NCI-H446 treated with DMSO at 0.1 percent for 48 hours (cell line): Measurements from ENCODE around the gene POLE.

Experiments used
- DNase-seq: peaks from one replicate; lab custom pipeline; 2025; lab: John Stamatoyannopoulos, UW

The POLE gene

DNA sequence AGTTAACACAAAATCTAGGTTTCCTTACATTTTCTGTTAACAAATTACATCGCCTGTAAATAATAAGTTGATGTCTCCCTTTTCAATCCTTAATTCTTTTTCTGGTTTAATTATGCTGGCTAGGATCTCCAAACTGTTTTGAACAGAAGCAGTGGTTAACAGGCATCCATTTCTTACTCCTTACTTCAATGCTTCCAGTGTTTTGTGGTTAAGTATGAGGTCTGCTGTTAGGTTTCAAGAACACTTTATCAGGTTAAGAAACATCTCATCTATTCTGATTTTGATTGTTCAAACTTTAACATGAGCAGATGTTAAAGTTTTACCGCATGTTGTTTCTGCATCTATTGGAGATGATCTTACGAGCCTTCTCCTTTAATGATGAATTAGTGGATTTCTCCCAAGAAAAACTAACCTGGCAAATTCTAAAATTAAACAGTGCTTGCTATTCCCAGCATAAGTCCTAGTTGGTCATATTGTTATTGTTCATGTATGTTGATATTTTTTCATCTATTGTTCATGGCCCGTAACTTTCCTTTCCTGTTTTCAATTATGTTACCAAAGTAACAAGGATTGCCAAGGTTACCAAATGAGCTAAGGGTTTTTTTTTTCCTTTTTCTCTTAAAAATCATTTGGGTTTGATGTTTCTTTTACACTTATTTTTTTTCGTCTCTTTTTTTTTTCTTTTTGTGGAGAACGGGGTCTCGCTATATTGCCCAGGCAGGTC is 33.4 kb downstream of the POLE start:
- no peak for DNase-seq

DNA sequence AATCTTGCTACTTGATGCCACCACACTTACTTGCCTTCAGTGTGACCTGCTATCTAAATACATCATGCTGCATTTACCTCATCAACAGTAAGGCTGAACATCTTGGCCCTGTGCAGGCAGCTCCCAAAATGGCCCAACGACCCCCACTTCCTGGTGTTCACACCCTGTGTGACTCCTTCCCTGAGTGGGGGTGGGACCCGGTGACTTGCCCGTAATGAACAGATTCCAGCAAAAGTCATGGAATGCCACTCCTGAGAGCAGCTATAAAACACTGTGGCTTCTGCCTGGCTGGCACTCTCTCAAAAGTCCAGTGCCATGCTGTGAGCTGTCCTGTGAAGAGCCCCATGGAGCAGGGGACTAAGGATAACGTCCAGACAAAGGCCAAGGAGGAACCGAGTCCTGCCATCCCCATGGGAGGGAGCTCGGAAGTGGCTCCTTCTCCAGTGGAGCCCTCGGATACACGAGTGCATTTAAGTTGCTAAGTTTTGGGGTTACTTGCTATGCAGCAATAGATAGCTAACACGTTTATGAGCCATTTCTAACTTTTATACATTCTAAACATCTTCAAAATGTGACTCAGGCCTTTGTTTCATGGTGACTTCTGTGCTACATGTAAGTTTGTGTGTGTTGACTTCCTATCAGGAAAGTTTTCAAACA is 35.6 kb downstream of the POLE start:
- DNase-seq = peak; percentile 100

DNA sequence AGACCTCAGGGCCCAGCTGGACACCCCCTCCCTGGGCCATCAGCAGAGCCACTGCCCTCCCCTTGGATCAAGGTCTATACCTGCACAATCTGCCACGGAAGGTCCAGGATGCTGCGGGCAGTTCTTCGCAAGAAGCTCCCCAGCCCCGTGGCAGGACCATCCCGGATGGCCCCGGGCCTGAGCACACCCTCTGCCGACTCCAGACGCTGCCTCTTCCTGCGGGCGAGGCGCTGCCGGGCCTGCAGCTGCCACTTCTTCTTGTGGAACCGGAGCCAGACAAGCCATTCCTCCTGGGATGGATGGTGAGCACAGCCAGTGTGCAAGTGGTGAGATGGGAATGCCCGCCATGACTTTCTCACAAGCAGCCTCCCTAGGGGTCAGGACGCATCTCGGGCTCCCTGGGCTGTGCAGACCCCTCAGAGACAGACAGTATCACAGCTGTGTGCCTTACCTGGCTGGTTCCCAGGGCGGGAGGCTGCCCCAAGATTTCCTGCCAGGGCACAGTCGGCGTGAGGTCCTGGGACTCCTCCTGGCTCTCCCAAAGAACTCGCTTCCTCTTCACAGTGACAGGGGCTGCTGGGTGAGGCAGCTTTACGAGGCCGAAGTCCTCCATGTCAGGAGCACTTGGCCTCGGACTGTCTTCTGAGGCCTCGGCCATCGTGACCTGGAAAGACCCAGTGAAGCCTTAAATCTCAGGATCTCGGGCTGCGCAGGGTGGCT is 37.8 kb downstream of the POLE start:
- DNase-seq = no peak

DNA sequence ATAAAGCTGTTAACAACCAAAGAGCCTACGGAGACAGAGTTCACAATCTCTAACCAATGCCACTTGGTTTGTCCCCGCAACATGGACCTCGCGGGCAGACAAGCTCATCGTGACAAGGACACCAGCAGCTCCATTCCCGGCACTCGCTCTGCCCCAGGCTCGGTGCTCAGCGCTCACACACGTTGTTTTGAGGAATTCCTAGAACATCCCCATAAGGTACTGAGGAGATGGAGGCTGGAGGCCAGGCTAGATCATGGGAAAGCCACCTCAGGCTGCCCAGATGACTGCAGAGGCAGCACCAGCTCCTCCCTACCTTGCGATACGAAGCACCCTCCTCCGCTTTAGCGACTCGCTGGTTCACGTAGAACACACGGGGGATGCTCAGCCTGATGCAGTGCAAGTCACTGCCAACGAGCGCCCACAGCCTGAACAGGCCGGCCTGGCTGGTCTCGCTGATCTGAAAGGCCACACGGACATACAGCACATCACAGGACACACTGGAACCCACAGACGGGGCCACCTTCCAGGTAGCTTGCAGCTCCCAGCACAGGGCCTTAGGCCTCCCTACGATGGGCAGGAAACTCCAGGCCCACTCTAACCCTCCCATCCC is 38.4 kb downstream of the POLE start:
- no peak for DNase-seq

DNA sequence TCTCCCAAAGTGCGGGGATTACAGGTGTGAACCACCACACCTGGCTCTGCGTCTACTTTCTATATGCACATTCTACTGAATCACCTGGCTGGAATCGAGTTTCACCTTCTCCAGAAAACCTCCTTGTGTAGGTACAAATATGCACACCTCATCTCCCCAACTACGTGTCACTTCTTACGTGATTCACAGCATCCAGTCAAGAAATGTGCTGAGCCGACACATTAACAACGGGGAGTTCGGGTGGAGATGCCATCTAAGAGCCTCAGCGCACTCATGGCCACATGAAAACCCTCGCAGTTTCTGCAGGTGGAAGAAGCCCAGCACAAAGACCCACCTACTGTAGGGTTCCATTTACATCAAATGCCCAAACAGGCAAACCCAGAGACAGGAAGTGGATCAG is 39.3 kb downstream of the POLE start:
- no peak for DNase-seq

DNA sequence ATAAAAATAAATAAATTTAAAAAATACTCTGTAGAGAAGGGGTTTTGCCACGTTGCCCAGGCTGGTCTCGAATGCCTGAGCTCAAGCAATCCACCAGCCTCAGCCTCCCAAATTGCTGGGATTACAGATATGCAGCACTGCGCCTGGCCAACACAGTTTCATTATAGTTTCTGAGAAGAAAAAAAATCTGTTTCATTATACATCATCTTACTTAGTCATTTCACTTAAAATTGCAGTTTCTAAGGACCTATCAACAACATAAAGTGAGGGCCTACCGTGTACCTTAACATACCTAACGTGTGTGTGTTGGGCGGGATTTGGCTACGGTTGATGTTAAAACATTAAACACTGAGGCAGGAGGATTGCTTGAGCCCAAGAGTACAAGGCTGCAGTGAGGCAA is 40.3 kb downstream of the POLE start:
- DNase-seq = no peak

DNA sequence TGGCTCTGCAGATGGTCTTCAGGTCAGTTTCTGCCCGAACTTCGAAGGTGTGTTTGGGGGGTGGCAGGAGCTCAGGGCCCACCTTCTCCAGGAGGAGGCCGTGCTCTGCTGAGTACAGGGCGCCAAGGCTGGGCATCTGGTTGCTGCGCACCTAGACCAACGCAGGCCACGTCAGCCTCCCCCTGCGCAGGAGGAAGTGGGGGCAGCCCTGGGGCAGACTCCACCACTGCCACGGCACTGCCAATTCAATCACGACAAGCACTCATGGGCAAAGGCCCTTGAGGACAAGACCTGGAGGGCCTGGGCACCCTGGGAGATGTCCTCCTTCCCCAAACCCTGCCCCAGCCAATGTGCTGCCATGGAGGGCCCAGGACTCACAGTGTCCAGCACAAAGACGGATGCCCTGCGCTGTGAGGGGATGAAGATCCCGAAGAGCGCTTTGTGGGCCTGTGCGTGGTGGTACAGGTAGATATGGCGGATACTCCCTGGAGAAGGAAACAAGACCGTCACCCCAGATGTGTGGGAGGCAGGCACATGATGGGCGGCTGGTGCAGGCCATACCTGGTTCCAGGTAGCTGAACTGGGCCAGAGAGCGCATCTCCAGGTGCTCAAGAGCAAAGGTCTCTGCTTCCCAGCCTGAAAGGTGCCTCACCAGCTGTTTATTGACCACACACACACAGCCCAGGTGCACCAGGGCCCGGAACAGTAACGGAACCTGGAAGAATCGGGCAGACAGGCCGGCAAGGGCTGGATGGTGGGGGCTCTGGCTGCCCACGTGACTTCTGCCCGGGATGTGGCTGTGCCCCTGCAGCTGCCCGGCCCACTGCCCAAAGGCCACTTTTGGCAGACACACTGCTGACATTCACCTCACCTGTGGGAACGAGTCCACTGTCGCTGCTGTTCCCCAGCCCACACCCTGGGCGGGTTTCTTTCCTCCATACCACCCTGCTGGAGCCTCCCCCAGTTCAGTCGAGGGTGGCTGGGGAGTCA is 44.0 kb downstream of the POLE start:
- DNase-seq = no peak

DNA sequence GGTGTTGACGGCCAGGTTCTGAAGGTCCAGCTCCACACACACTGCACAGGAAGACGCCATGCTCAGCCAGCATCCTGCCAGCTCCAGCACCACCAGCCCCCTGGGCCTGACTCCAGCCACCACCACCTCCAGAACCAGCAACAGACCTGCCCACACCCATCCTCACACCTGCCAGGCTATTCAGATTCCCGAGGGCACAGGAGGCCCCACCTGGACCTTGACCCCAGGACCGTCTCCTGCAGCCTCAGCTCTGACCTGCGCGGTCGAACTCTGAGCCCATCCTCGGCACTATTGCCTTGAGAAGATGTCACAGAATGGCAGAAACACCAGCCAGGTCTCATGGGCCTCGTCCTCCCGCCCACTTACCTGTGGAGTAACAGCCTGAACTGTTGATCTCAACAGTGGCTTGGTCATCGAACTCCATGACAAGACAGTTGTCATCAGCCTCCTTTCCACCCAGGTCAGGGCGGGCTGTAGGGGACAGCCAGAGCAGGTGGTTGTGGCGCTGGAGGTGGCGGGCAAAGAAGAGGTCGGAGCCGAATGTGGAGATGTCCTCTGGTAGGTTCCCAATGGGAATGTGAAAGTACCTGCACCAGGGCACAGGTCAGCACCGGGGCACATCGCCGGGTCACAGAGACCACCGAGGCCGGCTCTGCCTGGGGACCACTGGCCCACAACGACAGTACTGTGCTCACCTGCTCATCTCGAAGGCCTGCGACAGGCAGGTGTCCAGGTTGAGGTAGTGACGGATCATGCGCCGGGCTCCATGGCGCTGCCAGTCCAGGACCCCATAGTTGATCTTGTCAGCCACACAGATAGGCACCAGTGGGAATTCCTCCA is 45.1 kb downstream of the POLE start:
- DNase-seq = no peak

DNA sequence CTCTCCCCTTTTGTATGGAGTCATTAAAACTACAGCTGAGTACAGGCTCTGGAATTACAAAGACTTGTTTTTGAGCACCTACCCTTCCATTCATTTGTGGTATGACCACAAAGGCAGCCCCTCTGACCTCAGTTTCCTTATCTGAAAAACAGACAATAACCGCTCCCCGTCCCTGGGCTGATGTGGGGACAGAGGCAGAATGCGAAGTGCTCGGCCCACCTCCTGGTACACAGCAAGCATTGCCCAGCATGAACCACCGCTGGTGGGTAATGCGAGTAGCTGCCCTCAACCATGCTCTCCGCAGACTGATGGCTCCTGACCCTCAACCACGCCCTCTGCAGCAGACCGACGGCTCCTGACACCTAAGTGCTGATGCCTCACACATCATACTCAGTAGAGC is 46.2 kb downstream of the POLE start:
- DNase-seq = no peak

DNA sequence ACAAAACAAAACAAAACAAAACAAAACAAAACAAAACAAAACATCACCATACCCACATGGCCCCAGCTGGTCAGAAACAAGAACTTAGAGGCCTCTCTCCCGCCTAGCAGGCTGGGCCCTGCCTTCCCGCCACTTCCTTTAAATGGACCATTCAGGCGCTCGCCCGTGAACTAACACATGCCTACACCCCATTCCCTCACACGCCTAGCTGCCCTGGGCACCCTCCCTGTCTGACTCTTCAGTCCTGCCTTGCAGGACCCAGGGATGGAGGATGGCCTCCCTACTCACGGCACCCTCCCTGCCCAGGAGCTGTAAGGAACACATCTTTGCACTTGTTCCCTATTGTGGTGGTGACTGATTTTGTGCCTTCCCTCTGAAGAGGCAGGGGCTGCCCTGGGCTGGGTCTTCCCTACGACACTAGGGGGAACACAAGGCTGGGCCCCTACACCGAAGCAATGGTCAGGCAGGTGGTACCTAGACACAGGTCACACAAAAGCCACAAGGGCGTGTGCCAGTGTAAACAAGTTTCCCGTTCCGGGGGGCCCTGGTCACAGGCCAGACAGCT is 47.1 kb downstream of the POLE start:
- no peak for DNase-seq

DNA sequence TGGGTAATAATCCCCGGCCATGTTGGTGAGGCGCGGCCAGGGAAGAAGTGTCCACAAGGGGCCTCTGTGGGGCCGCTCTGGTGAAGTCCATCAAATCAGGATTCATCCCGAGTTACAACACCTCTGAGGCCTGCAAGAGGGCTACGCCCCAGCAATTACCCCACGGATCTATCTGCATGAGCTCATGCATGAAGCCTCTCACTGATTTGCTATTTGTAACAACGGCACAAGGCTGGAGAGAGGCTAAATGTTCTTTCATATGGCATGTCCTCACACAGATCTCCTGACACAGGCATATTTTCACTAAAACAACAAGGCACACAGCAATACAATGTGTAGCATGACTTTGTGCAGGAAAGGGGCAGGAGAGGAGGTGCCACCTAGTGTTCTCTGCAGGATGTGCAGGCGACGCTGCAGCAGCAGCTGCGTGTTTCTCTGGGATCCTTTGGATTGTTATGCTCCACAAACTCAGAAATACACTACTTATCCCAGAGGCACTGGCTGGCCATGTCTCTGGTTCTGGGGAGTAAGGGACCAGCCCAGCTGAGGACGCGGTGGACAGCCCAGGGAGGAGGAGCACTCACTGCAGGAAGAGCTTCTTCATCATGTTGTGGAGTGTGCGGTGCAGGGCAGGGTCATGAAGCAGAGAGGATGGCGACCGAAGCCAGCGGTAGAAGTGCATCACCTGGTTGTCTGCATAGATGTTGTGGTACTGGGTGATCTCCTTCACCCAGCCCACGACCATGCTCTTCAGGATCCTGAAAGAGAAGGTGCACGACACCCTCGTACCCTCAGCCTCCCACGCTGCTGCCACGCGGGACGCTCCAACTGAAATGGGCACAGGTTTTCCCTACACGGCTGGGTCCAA is 48.4 kb downstream of the POLE start:
- no peak for DNase-seq

DNA sequence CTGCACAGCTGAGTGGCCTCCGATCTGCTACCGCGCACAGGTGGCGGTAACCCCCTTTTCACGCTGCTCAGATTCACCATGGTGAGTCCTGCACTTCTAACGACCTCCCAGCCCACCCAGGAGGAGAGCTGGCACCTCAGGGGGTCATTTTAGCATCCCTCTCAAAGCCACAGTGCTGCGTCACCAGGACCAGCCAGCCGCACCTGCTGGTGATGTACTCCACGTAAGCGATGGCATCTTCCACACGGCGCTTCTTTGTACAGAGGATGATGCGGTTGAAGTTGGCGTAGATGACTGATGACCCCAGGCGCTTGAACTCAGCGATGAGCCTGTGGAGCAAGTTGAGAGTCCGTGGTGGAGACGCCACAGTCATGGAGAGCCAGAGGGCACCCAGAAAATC is 49.3 kb downstream of the POLE start:
- no peak for DNase-seq

DNA sequence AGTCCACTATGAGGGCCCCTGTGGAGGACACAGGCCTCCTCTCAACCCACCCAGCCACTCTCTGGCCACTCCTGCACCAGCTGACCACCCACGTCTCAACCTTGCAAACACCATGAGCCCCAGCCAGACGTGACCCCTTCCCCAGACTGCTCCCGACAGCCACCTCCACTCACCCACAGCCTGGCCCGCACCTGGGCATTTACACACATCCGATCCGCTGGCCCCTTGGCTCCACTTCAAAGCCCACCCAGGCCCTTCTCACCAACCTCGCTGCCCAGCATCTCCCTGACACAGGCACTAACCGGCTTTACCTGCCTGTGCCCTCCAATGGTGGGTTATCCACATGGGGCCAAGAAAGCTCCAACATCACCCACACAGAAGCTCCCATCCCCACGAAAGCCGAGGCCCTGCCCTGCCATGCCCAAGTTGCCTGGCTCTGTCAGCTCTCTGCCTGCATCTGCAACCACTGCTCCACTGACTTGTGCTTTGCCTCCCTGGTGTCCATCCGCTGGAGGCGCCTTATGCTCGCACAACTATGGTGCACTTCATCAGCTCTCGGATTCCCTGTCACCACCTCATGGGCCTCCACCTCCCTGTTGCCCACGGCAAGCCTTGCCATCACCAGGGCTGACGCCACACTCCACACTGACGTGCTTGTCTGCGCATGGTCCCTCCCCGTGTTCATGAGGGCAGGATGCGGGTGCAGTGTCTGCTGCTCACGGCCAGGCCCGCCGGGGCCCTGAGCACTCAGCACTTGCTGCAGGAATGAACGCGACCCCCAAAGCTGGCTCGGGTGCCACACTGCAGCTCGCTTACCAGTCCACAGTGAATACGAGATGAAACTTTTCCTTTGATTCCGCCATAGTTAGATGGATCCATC is 51.8 kb downstream of the POLE start:
- no peak for DNase-seq

DNA sequence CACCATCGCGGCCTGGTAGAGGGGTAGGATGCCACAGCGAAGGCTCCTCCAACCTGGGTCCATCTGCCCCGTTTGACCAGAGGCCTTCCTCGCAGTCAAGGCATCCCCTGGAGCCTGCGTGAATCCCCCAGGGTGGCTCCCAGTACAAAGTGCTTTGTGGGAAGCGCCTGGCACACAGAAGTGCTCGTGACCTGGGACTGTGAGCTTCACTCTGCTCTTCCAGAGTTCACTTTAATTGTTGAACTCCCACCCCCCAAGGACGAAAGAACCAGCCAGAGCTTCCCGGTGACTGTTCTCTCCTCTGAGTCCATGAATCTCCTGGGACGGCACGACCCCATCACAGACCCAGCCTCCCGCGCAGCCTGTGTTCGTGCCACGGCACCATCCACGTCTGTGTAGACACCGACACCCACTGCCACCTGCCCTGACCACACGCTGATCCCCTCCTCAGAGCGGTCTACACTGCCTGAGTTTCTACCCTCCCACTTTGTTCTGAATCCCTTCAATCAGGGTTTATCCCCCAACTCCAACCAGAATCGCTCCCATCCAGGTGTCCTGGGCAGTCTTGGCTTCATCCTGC is 52.6 kb downstream of the POLE start:
- no peak for DNase-seq

DNA sequence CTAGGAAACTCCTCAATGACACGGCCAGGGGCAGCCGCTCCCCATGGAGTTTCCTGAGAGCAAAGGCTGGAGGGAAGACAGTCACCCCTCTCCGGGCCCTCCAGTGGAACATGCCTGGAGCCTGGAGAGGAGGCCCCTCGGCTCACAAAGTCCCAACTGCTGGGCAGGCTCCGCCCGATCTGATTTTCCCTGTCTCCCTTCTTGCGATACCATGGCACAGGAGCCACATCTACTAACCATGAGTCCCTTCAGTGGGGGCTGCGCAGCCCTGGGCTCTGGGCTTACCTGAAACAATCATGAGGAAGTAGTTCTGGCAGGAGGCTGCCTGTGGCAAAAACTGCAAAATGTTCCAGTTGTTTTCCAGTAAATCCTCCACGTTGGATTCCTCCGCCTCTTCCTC is 53.2 kb downstream of the POLE start:
- no peak for DNase-seq

DNA sequence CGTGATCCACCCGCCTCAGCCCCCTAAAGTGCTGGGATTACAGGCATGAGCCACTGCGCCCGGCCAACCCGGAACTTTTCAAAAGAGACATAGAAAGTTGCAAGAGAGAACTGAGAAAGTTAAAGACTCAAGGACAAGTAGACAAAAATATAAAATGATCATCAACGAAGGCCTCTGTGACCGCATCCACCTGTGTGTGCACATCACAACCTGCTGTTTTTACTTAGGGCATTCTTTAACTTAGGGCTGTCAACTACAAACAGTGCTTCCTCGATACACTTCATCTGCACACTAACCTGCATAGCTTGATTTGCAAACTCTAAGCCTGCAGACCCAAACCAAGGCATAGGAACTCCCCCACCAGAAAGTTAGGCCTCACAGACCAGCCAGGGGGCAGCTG is 53.7 kb downstream of the POLE start:
- no peak for DNase-seq

DNA sequence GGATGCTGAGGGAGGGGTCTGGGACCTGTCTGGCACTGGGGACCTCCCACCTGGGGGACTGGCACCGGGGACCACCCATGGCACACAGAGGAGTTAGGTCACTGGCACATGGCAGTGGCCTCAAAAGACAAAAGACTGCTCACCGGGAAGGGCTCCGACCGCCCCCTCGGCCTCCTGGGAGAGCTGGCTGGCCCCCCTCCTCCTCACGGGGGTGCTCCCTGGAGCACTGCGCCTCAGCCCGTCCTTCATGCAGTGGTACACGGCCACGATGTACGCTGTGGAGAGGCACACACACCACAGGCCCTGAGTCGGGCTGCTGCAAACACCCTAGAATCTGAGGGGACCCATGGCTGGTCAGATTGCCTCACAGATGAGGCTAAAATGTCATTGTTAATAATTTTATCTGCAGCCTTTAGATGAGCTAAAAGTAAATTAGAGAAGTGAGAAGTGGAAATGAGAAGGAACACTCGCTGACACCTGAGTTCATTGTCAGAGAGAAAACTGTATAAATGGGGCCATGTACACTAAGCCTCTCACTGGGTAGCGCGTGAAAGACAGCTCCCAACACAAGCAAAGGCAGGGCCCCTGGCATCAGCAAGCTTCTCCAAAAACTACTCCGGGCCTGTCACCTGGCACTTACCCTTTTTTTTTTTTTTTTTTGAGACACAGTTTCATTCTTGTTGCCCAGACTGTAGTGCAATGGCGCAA is 54.5 kb downstream of the POLE start:
- no peak for DNase-seq
